HepG2 (cell line): ENCODE results near the gene SIGLEC10. TPM values are rescaled to one million over a fixed set of nuclear protein-coding genes. Genes with fewer than 3 reads are reported as not detected.

Source experiments
- ATF7-NPFF ChIP-seq: sonication (generic); formaldehyde crosslinking; IDR thresholded peaks from 2 replicates; pipeline ENCODE4 v1.8.1; 2023; ENCODE audit warnings: mild to moderate bottlenecking, low read depth, missing genetic modification reagents, moderate library complexity
- CTCF ChIP-seq: sonication (generic); formaldehyde crosslinking; IDR thresholded peaks from 2 replicates; pipeline ENCODE4 v1.5.0; 2020; ENCODE audit warnings: mild to moderate bottlenecking, missing genetic modification reagents, moderate library complexity
- DMAP1 ChIP-seq: IDR thresholded peaks from 2 replicates; pipeline ENCODE4 v1.6.1; 2016
- FOXK1 ChIP-seq: sonication (generic); formaldehyde crosslinking; IDR thresholded peaks from 2 replicates; pipeline ENCODE4 v1.4.0; 2020; ENCODE audit warnings: low read depth, missing genetic modification reagents, borderline replicate concordance
- GATA4 ChIP-seq: sonication (generic); IDR thresholded peaks from 2 replicates; pipeline ENCODE4 v1.6.1; 2016; ENCODE audit warnings: antibody characterized with exemption, low read depth, borderline replicate concordance
- HMGXB4 ChIP-seq, 2 experiments: sonication (generic) in 1 of 2; formaldehyde crosslinking in 1 of 2; IDR thresholded peaks; 2 replicates each; pipeline versions ENCODE4 v1.4.0 to v1.6.1; 2018 to 2020; ENCODE audit warnings: missing genetic modification reagents in 2 of 2, borderline replicate concordance in 1 of 2, low read depth in 1 of 2, mild to moderate bottlenecking in 1 of 2, missing biosample characterization in 1 of 2
- HNF4A ChIP-seq: sonication (generic); formaldehyde crosslinking; IDR thresholded peaks from 2 replicates; pipeline ENCODE4 v1.4.0; 2020; ENCODE audit warnings: missing genetic modification reagents
- HNRNPL ChIP-seq: fragments of 200-400 bp; formaldehyde crosslinking; IDR thresholded peaks from 2 replicates; pipeline ENCODE4 v1.6.1; 2017; ENCODE audit warnings: mild to moderate bottlenecking, low read depth, low read length
- IRF2 ChIP-seq: IDR thresholded peaks from 2 replicates; pipeline ENCODE4 v1.6.1; 2018; ENCODE audit warnings: missing genetic modification reagents, missing compliant biosample characterization
- KDM1A ChIP-seq: IDR thresholded peaks from 2 replicates; pipeline ENCODE4 v1.6.1; 2016; ENCODE audit warnings: missing compliant biosample characterization
- KDM6A ChIP-seq: IDR thresholded peaks from 2 replicates; pipeline ENCODE4 v1.6.1; 2016; ENCODE audit warnings: low read depth
- MAFF ChIP-seq: IDR thresholded peaks from 2 replicates; pipeline ENCODE4 v1.6.1; 2011; ENCODE audit warnings: low read depth, low read length, improper control_type of control experiment
- MAFG ChIP-seq: sonication (generic); formaldehyde crosslinking; IDR thresholded peaks from 2 replicates; pipeline ENCODE4 v1.5.1; 2020; ENCODE audit warnings: mild to moderate bottlenecking, missing genetic modification reagents
- MTF1 ChIP-seq: sonication (generic); formaldehyde crosslinking; IDR thresholded peaks from 2 replicates; pipeline ENCODE4 v1.5.0; 2020; ENCODE audit warnings: missing genetic modification reagents
- RBFOX2 ChIP-seq: fragments of 200-400 bp; formaldehyde crosslinking; IDR thresholded peaks from 2 replicates; pipeline ENCODE4 v1.6.1; 2017; ENCODE audit warnings: low read depth, mild to moderate bottlenecking, low read length
- RNF2 ChIP-seq: fragments of 450-650 bp; conservative IDR thresholded peaks from 2 replicates; pipeline ENCODE4 v1.6.1; 2016; ENCODE audit warnings: low read depth
- SOX6 ChIP-seq, 2 experiments: fragments of 450-650 bp in 1 of 2; sonication (generic) in 1 of 2; formaldehyde crosslinking in 1 of 2; IDR thresholded peaks; 2 replicates each; pipeline versions ENCODE4 v1.4.0 to v1.6.1; 2017 to 2020; ENCODE audit warnings: antibody characterized with exemption in 1 of 2, mild to moderate bottlenecking in 1 of 2, missing genetic modification reagents in 1 of 2
- TBX3 ChIP-seq: fragments of 450-650 bp; IDR thresholded peaks from 2 replicates; pipeline ENCODE4 v1.6.1; 2017; ENCODE audit warnings: antibody characterized with exemption, mild to moderate bottlenecking, inconsistent platforms, borderline replicate concordance
- THAP7 ChIP-seq: sonication (generic); formaldehyde crosslinking; IDR thresholded peaks from 2 replicates; pipeline ENCODE4 v1.8.1; 2023; ENCODE audit warnings: mild to moderate bottlenecking, missing genetic modification reagents
- ZBTB3 ChIP-seq: sonication (generic); formaldehyde crosslinking; IDR thresholded peaks from 2 replicates; pipeline ENCODE4 v1.4.0; 2020; ENCODE audit warnings: low read depth, mild to moderate bottlenecking, moderate library complexity, missing genetic modification reagents, borderline replicate concordance
- ZBTB37 ChIP-seq: sonication (generic); formaldehyde crosslinking; IDR thresholded peaks from 2 replicates; pipeline ENCODE4 v1.4.0; 2020; ENCODE audit warnings: mild to moderate bottlenecking, missing genetic modification reagents
- ZKSCAN1 ChIP-seq: fragments of 150-350 bp; IDR thresholded peaks from 2 replicates; pipeline ENCODE4 v1.6.1; 2014; ENCODE audit warnings: low read length
- ZNF282 ChIP-seq: fragments of 450-650 bp; IDR thresholded peaks from 2 replicates; pipeline ENCODE4 v1.6.1; 2018; ENCODE audit not compliant: partially characterized antibody
- ZNF484 ChIP-seq: sonication (generic); formaldehyde crosslinking; IDR thresholded peaks from 2 replicates; pipeline ENCODE4 v1.5.1; 2020; ENCODE audit warnings: mild to moderate bottlenecking, low read depth, missing genetic modification reagents, borderline replicate concordance
- ZNF564 ChIP-seq: sonication (generic); formaldehyde crosslinking; IDR thresholded peaks from 2 replicates; pipeline ENCODE4 v1.8.1; 2023; ENCODE audit warnings: mild to moderate bottlenecking, missing genetic modification reagents
- polyA plus RNA-seq, 8 experiments: library from polyadenylated mRNA; depleted of rRNA in 3 of 8; stranded (reverse) in 7 of 8; unstranded in 1 of 8; fragments of >200 nt; fragmentation: Illumina TruSeq in 4 of 8; extraction: Trizol in 4 of 8; gene quantifications; 2 replicates each; pipeline versions ENCODE4 v1.2.1 to v1.2.3, GENCODE V29; 2011 to 2016; ENCODE audit warnings: low read depth in 4 of 8, missing spikeins in 1 of 8, mixed read lengths in 1 of 8; ENCODE audit not compliant: insufficient read depth in 1 of 8
- total RNA-seq, 5 experiments: library from RNA; depleted of rRNA; stranded (reverse); fragments of >200 nt; fragmentation: Illumina TruSeq; extraction: Trizol; gene quantifications; 2 replicates each; pipeline ENCODE4 v1.2.3, GENCODE V29; 2016; ENCODE audit warnings: low read depth in 1 of 5

Gene SIGLEC10
- total and polyA plus RNA-seq, 2 of the 13 experiments (the other 11 are each of a cell fraction or from before 2014, with no cell fraction given), result not detected

- TF ChIP-seq GATA4, result 0 out of 2 replicates have a peak, but pooled peaks have one; percentile 2
- no peak for TF ChIP-seq HNF4A (CRISPR knock-in tag)
- TF ChIP-seq CTCF (CRISPR knock-in tag), result no peak
- TF ChIP-seq MAFF, result no peak
- TF ChIP-seq ZNF282, result no peak
- TF ChIP-seq ZBTB3, result 0 out of 2 replicates have a peak, but pooled peaks have one; percentile 34
- TF ChIP-seq MAFG (CRISPR knock-in tag), result no peak
- 0 out of 2 replicates have a peak, but pooled peaks have one; percentile 44 for TF ChIP-seq ATF7-NPFF (CRISPR knock-in tag)
- TF ChIP-seq ZNF564 (CRISPR knock-in tag), result no peak
- peak; percentile 76 for TF ChIP-seq RBFOX2
- TF ChIP-seq MTF1, result no peak
- TF ChIP-seq ZNF484 (CRISPR knock-in tag), result no peak
- no peak for TF ChIP-seq KDM1A (CRISPR knock-in tag)
- no peak for TF ChIP-seq TBX3
- no peak for TF ChIP-seq RNF2
- no peak for TF ChIP-seq HNRNPL
- no peak for TF ChIP-seq FOXK1 (CRISPR knock-in tag)
- TF ChIP-seq THAP7, result no peak
- TF ChIP-seq DMAP1 (CRISPR knock-in tag), result no peak
- TF ChIP-seq IRF2 (CRISPR knock-in tag), result no peak
- TF ChIP-seq HMGXB4 (CRISPR knock-in tag; IDR thresholded peaks at IDR 0.05; ENCODE audit: borderline replicate concordance in 1 of 2, low read depth in 1 of 2), result no peak; a peak in 1 of 4 replicates
- no peak for TF ChIP-seq ZKSCAN1
- TF ChIP-seq ZBTB37 (CRISPR knock-in tag), result no peak
- TF ChIP-seq KDM6A (CRISPR knock-in tag), result no peak
- no peak for TF ChIP-seq SOX6 (IDR thresholded peaks at IDR 0.05)
- TF ChIP-seq SOX6 (CRISPR knock-in tag; IDR thresholded peaks at IDR 0.05), result peak; percentile 71; the same call in 1 of the 2 replicates
Measured at GRCh38 chr19:51364200-51365106, 53.0 kb downstream of the SIGLEC10 start (continued).
